Sigmoid colon (tissue), 4 donors: Measurements from ENCODE around the gene PIP5KL1.

ENCODE experiments used
- EP300 ChIP-seq, 4 donors: sonication (generic); formaldehyde crosslinking; IDR thresholded peaks; one replicate each; pipeline ENCODE4 v1.6.1; 2017; ENCODE audit warnings: antibody characterized with exemption in 4 of 4
- POLR2A ChIP-seq, 2 donors: fragments of 450-650 bp; IDR thresholded peaks; one replicate each; pipeline ENCODE4 v1.6.1; 2016; ENCODE audit warnings: antibody characterized with exemption in 2 of 2, mild to moderate bottlenecking in 2 of 2, moderate library complexity in 2 of 2
- POLR2AphosphoS5 ChIP-seq, 4 donors: sonication (generic); formaldehyde crosslinking; IDR thresholded peaks; one replicate each; pipeline ENCODE4 v1.6.1; 2017; ENCODE audit warnings: antibody characterized with exemption in 4 of 4
- TF ChIP-seq, protein P1 (sequence below), 4 experiments: fragments of 450-650 bp in 3 of 4; fragments of 200-600 bp in 1 of 4; IDR thresholded peaks; one replicate each; pipeline ENCODE4 v1.5.1; 2016 to 2019; ENCODE audit warnings: antibody characterized with exemption in 4 of 4, mild to moderate bottlenecking in 3 of 4, moderate library complexity in 2 of 4

DNA sequence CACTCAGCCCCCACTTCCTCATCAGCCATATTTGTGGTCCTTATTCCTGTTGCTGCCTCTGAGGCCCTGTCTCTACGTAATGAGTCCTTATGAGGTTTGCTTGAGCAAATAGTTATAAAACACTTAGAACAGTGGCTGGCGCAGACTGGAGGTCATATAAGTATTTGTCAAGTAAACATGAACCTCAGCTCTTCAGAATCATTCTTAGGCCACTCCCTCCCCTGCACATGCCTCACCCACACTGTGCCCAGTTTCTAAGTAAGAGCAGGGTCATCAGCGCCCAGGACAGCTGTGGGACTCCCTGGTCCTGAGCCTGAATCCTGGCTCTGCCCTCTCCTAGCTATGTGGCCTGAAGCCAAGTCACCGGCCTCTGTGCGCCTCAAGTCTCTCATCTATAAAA, 17.7 kb downstream of the PIP5KL1 start:
- TF ChIP-seq, protein P1, sequence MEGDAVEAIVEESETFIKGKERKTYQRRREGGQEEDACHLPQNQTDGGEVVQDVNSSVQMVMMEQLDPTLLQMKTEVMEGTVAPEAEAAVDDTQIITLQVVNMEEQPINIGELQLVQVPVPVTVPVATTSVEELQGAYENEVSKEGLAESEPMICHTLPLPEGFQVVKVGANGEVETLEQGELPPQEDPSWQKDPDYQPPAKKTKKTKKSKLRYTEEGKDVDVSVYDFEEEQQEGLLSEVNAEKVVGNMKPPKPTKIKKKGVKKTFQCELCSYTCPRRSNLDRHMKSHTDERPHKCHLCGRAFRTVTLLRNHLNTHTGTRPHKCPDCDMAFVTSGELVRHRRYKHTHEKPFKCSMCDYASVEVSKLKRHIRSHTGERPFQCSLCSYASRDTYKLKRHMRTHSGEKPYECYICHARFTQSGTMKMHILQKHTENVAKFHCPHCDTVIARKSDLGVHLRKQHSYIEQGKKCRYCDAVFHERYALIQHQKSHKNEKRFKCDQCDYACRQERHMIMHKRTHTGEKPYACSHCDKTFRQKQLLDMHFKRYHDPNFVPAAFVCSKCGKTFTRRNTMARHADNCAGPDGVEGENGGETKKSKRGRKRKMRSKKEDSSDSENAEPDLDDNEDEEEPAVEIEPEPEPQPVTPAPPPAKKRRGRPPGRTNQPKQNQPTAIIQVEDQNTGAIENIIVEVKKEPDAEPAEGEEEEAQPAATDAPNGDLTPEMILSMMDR (IDR thresholded peaks at IDR 0.05) = no peak
- TF ChIP-seq POLR2AphosphoS5 (IDR thresholded peaks at IDR 0.05) = no peak
- TF ChIP-seq POLR2A (IDR thresholded peaks at IDR 0.05) = no peak
- no peak for TF ChIP-seq EP300 (IDR thresholded peaks at IDR 0.05)
